HG02973 (cell line): ENCODE data around the gene C5AR1.
A peak's percentile ranks its signal among the peaks of the same experiment; 100 is the strongest.
"Not testable (repeated sequence)": the region's sequence is repeated elsewhere in the genome, so short reads cannot be mapped to it uniquely, and the experiment has no call there.

ENCODE experiments used
- ATAC-seq: cut with Tn5 transposase; IDR thresholded peaks from one replicate; pipeline ENCODE4 v1.9.1; 2021; ENCODE audit warnings: moderate library complexity; ENCODE audit not compliant: unreplicated experiment

Gene C5AR1

GRCh38 chr19:47330466-47330869 is 20.8 kb downstream of the C5AR1 start:
- ATAC-seq, result no peak

GRCh38 chr19:47331490-47331889 is 21.8 kb downstream of the C5AR1 start:
- ATAC-seq, result no peak

GRCh38 chr19:47331931-47332547 is 22.4 kb downstream of the C5AR1 start, which contains the start of gene C5AR2:
C5AR2 (plus strand) TSS chr19:47332175; CDS start chr19:47340800, 8,625 bp downstream.
- ATAC-seq, result no peak

- not testable (repeated sequence) for ATAC-seq
Measured at GRCh38 chr19:47336765-47337718, 27.4 kb downstream of the C5AR1 start.

GRCh38 chr19:47339196-47339880 is 29.7 kb downstream of the C5AR1 start:
- no peak for ATAC-seq

GRCh38 chr19:47340477-47341208 is 31.0 kb downstream of the C5AR1 start:
- ATAC-seq, result no peak

GRCh38 chr19:47341734-47342133 is 32.1 kb downstream of the C5AR1 start:
- ATAC-seq, result no peak

- no peak for ATAC-seq
Measured at GRCh38 chr19:47343194-47343802, 33.6 kb downstream of the C5AR1 start.

GRCh38 chr19:47344425-47344824 is 34.8 kb downstream of the C5AR1 start:
- no peak for ATAC-seq

GRCh38 chr19:47346024-47346423 is 36.4 kb downstream of the C5AR1 start:
- ATAC-seq, result not testable (repeated sequence)

GRCh38 chr19:47348819-47349795 is 39.4 kb downstream of the C5AR1 start, which contains the start of gene DHX34:
DHX34 (plus strand) TSS chr19:47349315; CDS start chr19:47353031, 3,716 bp downstream.
- peak; percentile 89 for ATAC-seq

GRCh38 chr19:47350630-47351029 is 41.0 kb downstream of the C5AR1 start:
- ATAC-seq, result no peak

- ATAC-seq, result no peak
Measured at GRCh38 chr19:47351548-47351947, 41.9 kb downstream of the C5AR1 start.

- no peak for ATAC-seq
Measured at GRCh38 chr19:47352095-47352494, 42.4 kb downstream of the C5AR1 start.

- ATAC-seq, result no peak
Measured at GRCh38 chr19:47353307-47353712, 43.6 kb downstream of the C5AR1 start.

GRCh38 chr19:47356900-47357299 is 47.2 kb downstream of the C5AR1 start:
- no peak for ATAC-seq

GRCh38 chr19:47357788-47358680 is 48.4 kb downstream of the C5AR1 start:
- ATAC-seq, result no peak

- no peak for ATAC-seq
Measured at GRCh38 chr19:47358936-47359335, 49.3 kb downstream of the C5AR1 start.
